ENCODE data around the gene PRKCE.
A peak's percentile ranks its signal among the peaks of the same experiment; 100 is the strongest.

PRKCE gene

DNA sequence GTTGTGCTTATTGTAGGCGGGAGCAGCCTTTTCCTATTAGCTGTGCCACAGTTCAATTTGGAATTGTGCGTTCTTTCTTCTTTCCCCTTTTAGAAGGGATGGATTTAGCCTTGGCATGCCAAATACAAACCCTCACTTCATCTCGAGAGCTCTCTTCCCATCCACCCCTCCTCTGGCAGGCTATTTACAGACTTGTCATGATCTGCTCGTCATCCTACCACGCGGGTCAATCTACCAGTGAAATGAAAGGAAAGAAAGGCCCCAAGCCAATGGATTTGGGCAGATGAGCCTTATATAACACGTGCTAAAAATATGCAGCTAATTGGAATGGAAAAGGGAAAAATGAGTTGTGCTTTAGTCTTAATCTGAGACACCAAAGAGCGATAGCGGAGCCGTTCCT, 277.5 kb downstream of the PRKCE start:
- no peak for DNase-seq (ENCODE audit: low spot score)
- FAIRE-seq = no peak

DNA sequence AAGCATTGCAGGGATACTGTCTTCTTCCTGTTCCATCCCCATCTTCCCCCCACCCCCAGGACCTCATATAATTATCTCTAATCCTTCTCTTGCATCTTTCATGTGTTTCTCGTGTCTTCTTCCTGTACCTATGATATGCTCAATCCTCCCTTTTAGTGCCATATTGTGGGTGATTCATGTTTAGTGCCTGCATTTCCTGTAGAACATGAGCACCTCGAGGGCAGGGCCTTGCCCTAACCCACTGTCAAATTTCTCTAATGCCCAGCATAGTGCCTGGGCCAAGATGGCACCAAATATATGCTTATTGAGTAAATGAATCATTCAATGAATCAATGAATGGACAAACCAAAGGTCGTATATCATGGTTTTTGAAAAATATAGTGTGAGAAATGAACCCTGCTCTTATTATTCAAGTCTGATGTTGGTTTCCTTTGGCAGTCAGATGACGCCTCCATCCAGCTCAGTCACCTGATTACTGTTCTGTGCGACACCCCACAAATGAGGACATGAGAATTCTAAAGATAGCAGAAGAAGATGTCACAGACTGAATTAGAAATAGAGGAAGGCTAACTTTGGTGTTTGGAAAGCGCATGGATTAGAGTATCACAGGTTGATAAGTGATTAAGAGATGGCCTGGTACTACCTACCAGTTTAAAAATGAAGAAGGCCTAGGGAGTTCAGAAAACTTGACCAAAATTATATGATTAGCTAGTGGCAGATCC, 278.4 kb downstream of the PRKCE start:
- FAIRE-seq (no peak), DNase-seq (ENCODE audit: low spot score) (no peak)

DNA sequence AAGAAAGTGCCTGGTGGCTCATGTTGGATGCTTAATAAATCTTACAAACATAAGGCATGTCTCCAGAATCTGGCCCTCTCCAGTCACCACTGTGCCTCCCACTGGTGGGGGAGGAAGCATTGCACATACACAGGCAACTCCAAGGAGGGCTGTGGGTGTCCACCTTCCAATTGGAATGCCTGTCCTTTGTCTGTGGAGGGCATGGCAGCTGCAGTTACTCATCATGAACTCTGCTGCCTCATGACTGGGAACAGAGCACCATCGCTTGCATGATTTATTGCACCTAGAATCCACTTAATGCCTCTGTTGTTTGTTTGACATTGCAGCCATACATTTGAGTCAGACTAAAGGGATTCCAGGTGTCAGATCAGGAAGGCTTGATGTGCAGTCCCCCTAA, 278.9 kb downstream of the PRKCE start:
- peak; percentile 30 for FAIRE-seq
- peak; percentile 66 for DNase-seq (ENCODE audit: low spot score)

DNA sequence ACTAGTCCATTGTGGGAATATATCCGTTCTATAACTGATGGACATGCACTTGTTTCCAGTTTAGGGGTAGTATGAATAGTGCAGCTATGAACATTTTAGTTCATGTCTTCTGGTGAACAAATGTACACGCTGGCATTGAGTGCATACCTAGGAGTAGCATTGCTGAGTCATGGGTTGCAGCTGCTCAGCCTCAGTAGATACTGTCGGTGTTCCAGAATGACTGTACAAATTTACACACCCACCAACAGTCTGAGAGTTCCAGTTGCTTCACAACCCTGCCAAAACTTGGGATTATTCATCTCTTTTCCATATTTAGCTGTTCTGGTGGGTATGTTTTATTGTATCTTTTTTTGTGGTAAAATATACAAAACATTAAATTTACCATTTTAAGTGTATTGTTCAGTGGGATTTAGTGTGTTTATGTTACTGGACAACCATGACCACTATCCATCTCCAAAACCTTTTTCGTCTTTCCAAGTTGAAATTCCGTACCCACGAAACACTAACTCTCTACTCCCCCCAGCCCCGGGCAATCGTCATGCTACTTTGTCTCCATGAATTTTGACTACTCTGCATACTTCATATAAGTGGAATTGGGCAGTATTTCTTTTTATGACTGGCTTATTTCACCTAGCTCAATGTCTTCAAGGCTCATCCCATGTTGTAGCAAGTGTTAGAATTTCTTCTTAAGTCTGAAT, 281.0 kb downstream of the PRKCE start:
- DNase-seq (ENCODE audit: low spot score) (peak; percentile 12), FAIRE-seq (no peak)

DNA sequence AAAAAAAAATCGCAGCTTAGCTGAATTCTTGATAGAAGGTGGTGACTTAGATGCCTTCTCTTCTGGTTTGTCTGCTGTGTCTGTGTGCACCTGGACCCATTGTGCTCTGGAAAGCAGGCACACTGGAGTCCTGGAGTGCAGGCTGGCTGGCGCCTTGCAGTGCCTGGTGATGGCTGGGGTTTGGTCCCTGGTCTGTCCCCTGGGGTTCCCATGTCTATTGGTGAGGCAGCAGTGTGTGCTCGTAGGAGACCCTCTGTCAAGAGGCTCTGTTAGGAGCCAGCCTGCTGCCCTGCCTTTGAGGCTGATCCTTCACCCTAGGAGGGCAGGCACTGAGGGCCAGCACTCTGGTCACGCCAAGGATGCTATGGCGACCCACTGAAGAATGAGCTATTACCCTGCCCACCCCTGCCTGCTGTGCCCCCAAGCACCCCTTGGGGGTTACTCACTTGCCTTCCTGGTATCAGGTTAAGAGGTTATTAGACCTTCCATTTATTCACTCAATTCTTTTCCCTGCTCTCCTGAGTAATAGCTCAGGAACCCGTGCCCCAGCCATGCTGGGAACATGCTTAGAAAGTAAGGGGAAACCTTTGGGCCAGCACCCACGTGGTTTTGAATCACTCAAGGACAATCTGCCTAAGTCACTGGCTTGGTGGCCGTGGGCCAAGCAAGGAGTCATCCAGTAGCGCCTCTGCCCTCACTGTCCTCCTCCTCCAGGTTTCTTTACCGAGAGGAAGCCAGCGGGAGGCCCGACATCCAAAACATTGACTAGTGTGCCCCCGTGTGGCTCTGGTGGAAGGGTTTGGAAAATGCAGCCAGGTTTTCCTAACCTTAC, 284.5 kb downstream of the PRKCE start:
- peak; percentile 98 for DNase-seq (ENCODE audit: low spot score)
- peak; percentile 94 for FAIRE-seq

DNA sequence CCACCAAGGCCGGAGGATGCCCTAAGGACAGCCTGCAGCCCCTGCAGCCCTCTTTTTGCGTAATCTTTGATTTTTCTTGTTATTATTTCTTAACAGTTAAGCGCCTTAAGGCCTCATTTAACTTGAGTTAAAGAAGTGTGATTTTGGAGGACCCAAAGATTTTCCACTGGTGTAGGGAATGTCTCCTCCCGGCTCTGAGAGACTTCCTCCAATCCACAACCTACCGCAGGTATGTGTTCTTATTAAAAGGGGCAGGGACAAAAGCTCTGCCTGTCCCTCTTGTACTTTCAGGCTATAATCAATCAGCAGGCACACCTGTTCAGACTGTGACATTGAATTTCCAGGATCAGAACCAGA, 285.1 kb downstream of the PRKCE start:
- FAIRE-seq (no peak), DNase-seq (ENCODE audit: low spot score) (no peak)

DNA sequence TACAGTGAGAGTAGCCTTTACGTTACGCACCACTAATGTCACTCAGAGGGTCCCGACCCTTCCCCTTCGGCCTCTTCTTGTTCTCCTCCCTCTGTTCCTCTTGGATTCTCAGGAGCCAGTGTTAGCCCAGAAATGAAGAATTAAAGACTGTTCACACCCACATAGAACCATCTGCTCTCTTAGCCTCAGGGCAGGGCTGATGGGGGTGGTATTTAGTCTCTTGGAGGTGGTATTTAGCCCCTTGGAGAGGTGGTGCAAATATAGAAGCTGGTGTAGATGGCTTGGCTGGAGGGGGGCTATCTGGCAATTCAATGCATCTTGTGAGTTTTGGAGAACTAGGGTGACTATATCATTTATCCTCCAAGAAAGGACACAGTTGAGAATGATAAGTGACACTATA, 286.5 kb downstream of the PRKCE start:
- FAIRE-seq = no peak
- DNase-seq (ENCODE audit: low spot score) = no peak

DNA sequence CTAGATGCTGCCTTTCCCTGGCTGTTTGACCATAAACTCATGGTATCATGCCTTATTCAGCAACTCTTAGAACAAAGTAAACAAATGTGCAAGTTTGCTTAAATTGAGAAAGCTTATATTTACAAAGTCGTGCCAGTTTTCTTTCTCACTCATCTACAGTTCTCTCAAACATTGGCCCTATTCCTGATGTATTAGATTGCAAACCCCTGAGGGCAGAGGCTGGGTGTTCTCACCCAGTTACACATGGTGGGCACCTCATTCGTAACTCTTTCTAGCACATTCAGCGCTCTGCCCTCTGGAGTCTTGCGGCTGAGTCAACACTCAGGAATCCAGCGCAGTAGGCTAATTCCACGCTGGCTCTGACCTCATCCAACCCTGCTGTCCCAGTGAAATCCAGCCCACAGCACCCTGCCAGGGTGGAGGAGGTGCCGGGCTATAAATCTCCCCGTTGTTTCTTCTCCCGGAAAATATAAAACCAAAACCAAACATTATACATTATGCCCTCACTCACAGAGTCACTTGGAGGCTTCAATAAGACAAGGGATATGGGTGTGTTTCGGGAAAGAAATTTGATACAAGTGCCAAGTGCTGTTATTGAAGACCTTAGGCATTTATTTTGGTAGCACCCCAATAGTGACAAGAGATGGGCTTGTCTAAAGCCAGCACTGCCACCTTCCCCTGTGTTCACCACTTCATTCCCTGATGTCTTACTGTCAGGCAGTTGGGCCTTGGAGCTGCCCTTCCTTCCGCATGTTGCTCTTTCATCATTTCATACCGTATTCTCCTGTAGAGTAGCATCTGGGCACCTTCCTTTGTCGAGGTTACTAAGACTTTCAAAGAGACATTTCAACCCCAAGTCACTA, 287.4 kb downstream of the PRKCE start:
- peak; percentile 96 for DNase-seq (ENCODE audit: low spot score)
- FAIRE-seq = peak; percentile 93

DNA sequence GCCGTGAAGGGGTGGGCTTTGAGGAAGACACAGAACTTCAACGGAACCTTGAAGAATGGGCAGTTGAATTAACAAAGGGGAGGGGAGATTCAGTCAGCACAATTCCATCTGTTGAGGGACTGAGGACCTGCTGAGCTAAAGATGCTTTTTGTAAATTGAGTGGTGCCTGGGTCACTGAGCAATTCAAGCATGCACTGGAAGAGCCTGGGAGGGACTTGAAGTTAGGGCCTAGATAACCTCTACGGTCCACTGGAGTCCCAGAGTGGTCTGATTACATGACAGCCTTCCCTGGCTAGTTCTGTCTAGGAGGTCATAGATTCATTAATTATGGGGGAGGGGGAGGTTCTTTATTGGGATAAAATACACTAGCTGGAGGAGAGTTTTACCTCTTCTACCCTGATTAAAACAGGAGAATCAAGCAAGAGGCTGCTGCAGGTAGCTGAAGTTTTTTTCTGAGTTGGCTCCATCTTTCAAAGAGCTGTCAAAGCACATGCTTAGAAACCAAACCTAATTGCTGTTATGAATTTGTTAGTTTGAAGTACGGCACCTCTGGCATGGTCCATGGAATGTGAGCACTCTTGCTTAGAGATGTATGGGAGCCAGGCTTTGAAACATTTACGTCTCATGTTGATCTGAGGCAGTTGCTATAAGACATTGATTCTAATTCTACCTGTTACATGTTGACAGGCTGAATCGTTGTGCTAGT, 290.2 kb downstream of the PRKCE start:
- FAIRE-seq = no peak
- DNase-seq (ENCODE audit: low spot score) = no peak

DNA sequence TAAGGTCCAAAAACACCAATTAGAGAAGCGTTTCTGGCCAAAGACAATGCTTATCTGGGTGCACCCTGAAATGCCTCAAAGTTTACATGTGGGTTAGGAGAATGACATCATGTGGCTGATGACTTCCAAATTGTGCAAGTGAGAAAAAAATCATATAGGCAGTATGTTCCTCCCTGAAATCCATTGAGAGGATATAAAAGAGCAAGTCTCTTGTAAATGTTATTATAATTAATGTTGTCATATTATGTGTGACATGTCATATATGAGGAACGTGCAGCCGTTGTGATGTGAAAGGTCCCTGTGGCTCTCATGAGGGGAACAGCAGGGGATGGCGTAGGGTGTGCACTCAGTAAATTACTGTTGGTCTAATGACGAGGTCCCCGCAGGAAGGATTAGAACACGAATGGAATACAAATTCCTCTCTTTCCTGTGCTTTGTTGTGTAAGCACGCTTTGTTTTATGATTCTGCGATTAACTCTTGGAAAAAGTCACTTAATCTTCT, 290.8 kb downstream of the PRKCE start:
- FAIRE-seq = no peak
- DNase-seq (ENCODE audit: low spot score) = no peak

DNA sequence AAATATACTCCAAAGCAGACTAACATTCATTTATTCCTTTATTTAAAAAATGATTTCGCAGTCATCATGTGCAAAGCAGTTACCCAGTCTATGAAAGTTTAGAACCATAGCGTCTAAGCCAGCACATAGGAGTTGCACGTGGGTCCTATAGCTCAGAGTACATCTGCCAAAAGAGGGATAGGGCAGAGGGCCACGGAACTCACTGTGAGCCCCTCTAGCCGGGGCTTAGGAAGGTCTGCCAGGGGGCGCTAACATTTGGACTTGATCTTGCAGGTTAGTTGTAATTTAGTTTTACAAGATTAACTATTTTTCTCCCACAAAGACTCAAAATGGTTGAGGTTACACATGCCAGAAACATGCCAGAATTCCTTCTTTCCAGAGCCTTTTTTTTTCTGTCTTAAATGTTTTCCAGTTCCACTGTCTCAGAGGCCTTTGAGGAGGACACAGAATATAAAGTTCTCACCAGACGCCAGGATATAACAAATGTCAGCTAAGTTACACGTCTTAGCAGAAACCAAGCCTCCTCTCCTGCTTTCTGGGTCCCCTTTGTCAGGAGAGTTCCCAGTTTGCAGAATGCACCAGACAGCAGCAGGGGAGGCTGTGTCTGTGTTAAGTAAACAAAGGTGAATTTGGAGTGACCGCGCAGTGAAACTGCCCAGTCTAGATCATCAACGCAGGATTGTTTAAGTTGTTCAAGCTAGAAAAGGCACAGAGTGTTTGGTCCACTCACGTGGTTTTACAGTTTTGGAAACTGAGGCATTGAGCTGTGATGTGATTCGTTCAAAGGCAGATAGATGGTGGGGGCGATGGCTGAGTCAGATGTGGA, 292.0 kb downstream of the PRKCE start:
- no peak for DNase-seq (ENCODE audit: low spot score)
- FAIRE-seq = no peak

DNA sequence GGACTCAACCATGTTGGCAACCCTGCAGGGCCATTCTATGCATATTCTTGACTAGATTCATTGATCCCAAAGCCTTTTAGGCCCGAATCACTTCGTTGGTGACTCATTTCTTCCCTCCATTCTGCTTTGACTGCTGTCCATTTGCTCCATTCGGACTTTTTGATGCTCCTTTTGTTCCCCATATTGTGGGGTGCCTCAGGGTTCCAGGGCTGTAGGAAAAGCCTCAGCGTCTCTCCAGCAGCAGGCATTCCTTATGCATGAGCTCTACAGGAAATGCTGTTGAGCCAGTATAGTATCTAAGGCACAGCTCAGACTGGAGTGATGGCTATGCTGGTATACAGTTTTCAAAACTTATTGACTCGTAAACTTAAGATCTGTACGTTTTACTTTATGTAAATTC, 292.6 kb downstream of the PRKCE start:
- FAIRE-seq = no peak
- DNase-seq (ENCODE audit: low spot score) = peak; percentile 32

DNA sequence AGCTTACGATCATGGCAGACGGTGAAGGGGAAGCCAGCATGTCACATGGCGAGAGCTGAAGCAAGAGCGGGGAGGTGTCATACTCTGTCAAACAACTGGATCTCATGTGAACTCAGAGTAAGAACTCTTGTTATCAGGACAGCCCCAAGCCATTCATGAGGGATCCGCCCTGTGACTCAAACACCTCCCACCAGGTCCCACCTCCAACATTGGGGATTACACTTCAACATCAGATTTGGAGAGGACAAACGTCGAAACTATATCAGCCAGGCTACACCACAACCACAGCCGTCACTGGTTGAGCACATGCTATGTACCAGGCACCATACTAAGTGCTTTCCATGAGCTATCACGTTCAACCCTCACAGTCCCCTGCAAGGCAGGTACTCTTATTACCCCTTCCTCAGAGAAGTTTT, 293.8 kb downstream of the PRKCE start:
- FAIRE-seq (no peak), DNase-seq (ENCODE audit: low spot score) (no peak)

DNA sequence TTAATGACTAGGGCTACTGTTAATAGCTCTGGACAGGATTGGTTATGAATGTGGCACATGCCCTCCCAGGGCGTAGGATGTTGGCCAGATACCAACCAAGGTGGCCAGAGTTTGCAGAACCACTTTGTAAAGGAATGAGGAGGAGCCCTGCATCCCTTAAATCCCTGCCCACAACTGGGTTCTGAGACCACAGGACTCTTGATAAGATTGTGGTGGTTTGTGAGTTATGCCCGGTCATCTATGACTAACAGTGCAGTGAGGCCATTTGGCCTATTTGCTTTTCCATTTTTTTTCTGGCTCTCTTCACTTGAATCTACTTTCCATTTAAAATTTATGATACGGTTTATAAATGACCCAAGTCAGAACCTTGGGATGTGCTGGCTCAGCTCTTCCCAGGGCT, 294.5 kb downstream of the PRKCE start:
- FAIRE-seq = peak; percentile 98
- DNase-seq (ENCODE audit: low spot score) = peak; percentile 95

DNA sequence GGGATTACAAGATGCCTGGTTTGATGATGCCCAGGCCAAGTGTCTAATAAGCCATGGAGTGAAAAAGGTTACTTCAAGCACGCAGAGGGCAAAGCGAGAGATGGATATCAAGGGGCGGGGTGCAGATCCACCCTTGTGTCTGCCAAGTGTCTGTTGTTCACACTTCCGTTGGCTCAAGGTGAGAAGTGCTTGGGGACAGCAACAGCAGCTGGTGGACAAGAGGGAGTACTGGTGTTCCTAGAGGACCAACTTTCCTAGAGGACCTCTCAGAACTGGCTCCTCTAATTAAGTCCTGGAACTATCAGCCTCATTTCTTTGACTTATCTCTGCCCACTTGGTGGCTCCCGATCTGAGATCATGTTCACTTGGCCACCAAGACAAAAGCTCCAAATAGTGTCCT, 299.1 kb downstream of the PRKCE start:
- no peak for DNase-seq (ENCODE audit: low spot score)
- no peak for FAIRE-seq

DNA sequence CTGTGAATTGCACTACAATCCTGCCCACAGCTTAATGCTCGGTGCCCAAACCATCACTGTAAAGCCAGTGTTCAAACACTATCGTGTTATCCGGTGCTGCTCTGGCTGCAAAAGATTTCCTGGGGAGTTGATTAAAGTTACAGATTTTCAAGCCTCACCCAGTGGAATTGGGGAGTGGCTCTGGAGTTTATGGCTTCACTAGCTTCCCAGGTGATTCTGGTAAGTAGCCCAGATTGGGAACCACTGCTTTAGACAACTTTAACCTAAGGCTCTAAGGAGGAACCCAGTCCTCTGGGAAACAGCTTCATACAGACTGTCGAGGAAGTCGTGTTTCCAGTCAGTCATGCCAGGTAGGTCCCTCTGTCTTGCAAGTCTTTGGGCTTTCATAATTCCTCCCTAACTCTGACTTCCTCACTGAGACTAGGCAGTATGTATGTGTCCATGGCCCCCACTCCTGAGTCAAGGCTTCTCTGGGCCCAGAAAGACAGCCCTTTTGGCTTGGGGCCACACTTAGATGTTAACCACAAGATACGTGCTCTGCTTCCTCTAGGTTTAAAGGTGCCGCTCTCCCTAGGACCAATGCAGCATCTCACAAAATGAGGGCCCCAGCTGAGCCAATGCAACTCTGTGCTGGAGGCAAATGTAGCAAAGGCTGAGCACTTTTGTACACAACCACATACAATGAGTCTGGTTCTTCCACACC, 299.7 kb downstream of the PRKCE start:
- no peak for FAIRE-seq
- no peak for DNase-seq (ENCODE audit: low spot score)

DNA sequence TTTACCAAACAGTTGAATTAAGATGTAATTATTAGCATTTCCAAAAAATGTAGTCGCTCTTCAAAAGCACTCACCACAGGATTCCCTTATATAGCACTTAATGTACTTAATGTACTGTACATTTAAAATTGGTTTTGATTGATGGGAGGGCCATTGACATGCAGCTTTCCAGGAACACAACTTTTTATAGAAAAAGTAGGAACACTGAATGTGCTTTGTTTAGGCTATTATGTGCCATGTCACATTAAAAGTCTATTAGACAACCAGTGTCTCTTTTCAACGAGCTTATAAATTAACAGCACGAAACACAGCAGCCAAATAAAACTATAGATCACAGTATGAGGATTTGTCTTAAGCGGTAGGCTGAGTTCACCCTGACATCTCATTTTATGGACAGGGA, 301.1 kb downstream of the PRKCE start:
- FAIRE-seq (no peak), DNase-seq (ENCODE audit: low spot score) (no peak)

DNA sequence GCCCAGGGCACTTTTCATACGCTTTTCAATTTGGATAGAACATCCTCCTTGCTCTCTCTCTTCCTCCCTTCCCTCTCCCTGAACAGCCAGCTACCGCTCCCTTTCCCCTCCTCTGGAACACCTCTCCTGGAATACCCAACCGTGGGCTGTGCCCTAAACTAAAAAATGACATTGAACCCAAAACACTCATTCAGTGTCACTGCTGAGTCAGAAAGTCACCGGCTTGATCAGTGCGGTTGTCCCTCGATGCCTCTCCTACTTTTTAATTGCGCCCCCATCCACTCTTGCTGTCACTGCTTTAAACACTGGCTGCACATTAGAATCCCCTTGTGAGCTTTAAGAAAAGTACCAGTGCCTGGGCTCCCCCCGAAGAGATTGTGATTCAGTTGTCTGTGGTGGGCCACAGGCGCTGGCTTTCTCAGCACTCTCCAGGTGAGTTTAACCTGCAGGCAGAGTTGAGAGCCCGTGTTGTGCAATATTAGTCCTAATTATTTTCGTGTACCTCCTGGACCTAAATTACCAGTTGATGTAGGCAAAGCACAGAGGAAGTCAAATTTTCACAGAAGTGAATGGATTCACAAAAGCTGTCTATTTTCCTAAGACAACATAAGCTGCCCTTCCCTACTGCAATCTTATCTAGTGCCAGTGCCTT, 302.0 kb downstream of the PRKCE start:
- FAIRE-seq (no peak), DNase-seq (ENCODE audit: low spot score) (no peak)
